ENCODE data around the gene TANGO2.

The TANGO2 gene

GRCh38 chr22:20015971-20016733, 4.8 kb upstream of the TANGO2 start:
- H3K23ac ChIP-seq (ENCODE audit: low read length in 2 of 2) = peak overlapping the region in 1 of 2 experiments; percentile 76
- peak overlapping the region; percentile 63 for H2AFZ ChIP-seq (ENCODE audit: low read depth, low read length)
- no peaks in the 10 kb centered on the region for H3K9me3 ChIP-seq (ENCODE audit: control insufficient read depth, low read length)
- peaks cover 27 to 36% of the 10 kb centered on the region in 2 experiments for H3K27me3 ChIP-seq (ENCODE audit: control insufficient read depth in 1 of 2, insufficient read depth in 1 of 2, low read length in 2 of 2)
- H3K4me3 ChIP-seq (ENCODE audit: insufficient read depth in 1 of 2, low read depth in 1 of 2, low read length in 2 of 2) = peak overlapping the region; percentile 70 to 81
- no peaks in the 10 kb centered on the region for H3K36me3 ChIP-seq (ENCODE audit: control insufficient read depth in 1 of 2, insufficient read depth in 2 of 2, low read depth in 1 of 2, low read length in 2 of 2)
- H4K91ac ChIP-seq (ENCODE audit: low read length) = no peak overlapping the region
- peak overlapping the region in 1 of 2 experiments; percentile 39 for H3K18ac ChIP-seq (ENCODE audit: low read depth in 1 of 2, low read length in 2 of 2)
- H2BK15ac ChIP-seq (ENCODE audit: low read depth, poor library complexity, severe bottlenecking) = no peak overlapping the region
- H2BK12ac ChIP-seq (ENCODE audit: low read length in 2 of 2) = no peak overlapping the region
- 2% methylated on average over 71 of the region's 101 CpGs for WGBS
- no peak overlapping the region for H4K8ac ChIP-seq (ENCODE audit: low read length)
- H2AK5ac ChIP-seq (ENCODE audit: low read length, severe bottlenecking) = no peak overlapping the region
- peaks cover 4% of the 10 kb centered on the region for H3K79me1 ChIP-seq (replicated peaks; ENCODE audit: low read length, poor library complexity, severe bottlenecking)
- no peak overlapping the region for H2BK120ac ChIP-seq (ENCODE audit: low read depth, low read length)
- peak; percentile 37 for DNase-seq
- no peak overlapping the region for H3K9ac ChIP-seq (ENCODE audit: low read length)
- no peak overlapping the region for H3K4ac ChIP-seq (ENCODE audit: low read depth in 1 of 2, low read length in 2 of 2)
- H3K27ac ChIP-seq (ENCODE audit: low read length, poor library complexity, severe bottlenecking) = no peak overlapping the region
- no peak overlapping the region for H2BK5ac ChIP-seq (ENCODE audit: low read depth, low read length, poor library complexity, severe bottlenecking)
- peaks cover 28% of the 10 kb centered on the region for H3K4me1 ChIP-seq (ENCODE audit: control insufficient read depth, insufficient read depth, low read depth, low read length)
- peak overlapping the region; percentile 95 for H3K4me2 ChIP-seq (ENCODE audit: low read length, poor library complexity, severe bottlenecking)
- no peak overlapping the region for H3K14ac ChIP-seq (ENCODE audit: low read length in 2 of 2)

GRCh38 chr22:20016734-20017621, 3.9 kb upstream of the TANGO2 start, which contains the start of gene ARVCF:
TSS of gene ARVCF (minus strand) at chr22:20016823. CDS start at chr22:19990794, 26,029 bp downstream.
- Histone ChIP-seq H2BK120ac (ENCODE audit: low read depth, low read length) (no peak within 1 kb of the TSS), H3K36me3 (ENCODE audit: control insufficient read depth in 1 of 2, insufficient read depth in 2 of 2, low read depth in 1 of 2, low read length in 2 of 2) (no peaks in the 10 kb centered on the region), H3K27me3 (ENCODE audit: control insufficient read depth in 1 of 2, insufficient read depth in 1 of 2, low read length in 2 of 2) (peaks cover 27 to 36% of the 10 kb centered on the region in 2 experiments), H3K23ac (ENCODE audit: low read length in 2 of 2) (peak within 1 kb of the TSS in 1 of 2 experiments; percentile 76), H3K14ac (ENCODE audit: low read length in 2 of 2) (no peak within 1 kb of the TSS), H3K4ac (ENCODE audit: low read depth in 1 of 2, low read length in 2 of 2) (no peak within 1 kb of the TSS), H3K4me3 (ENCODE audit: insufficient read depth in 1 of 2, low read depth in 1 of 2, low read length in 2 of 2) (peak within 1 kb of the TSS; percentile 70 to 81), H3K4me1 (ENCODE audit: control insufficient read depth, insufficient read depth, low read depth, low read length) (peaks cover 35% of the 10 kb centered on the region), H3K9me3 (ENCODE audit: control insufficient read depth, low read length) (no peaks in the 10 kb centered on the region), H4K8ac (ENCODE audit: low read length) (no peak within 1 kb of the TSS), H3K27ac (ENCODE audit: low read length, poor library complexity, severe bottlenecking) (no peak within 1 kb of the TSS), H2BK5ac (ENCODE audit: low read depth, low read length, poor library complexity, severe bottlenecking) (no peak within 1 kb of the TSS), H2AK5ac (ENCODE audit: low read length, severe bottlenecking) (no peak within 1 kb of the TSS), H2BK15ac (ENCODE audit: low read depth, poor library complexity, severe bottlenecking) (no peak within 1 kb of the TSS), H3K4me2 (ENCODE audit: low read length, poor library complexity, severe bottlenecking) (peak within 1 kb of the TSS; percentile 95), H3K18ac (ENCODE audit: low read depth in 1 of 2, low read length in 2 of 2) (peak within 1 kb of the TSS in 1 of 2 experiments; percentile 39), H2AFZ (ENCODE audit: low read depth, low read length) (peak within 1 kb of the TSS; percentile 80), H4K91ac (ENCODE audit: low read length) (no peak within 1 kb of the TSS), H3K79me1 (replicated peaks; ENCODE audit: low read length, poor library complexity, severe bottlenecking) (peaks cover 5% of the 10 kb centered on the region), H3K9ac (ENCODE audit: low read length) (no peak within 1 kb of the TSS), H2BK12ac (ENCODE audit: low read length in 2 of 2) (no peak within 1 kb of the TSS)
- WGBS = 2% methylated on average over 64 of the region's 79 CpGs
- peak; percentile 89 for DNase-seq

- Histone ChIP-seq H3K4me3 (ENCODE audit: insufficient read depth in 1 of 2, low read depth in 1 of 2, low read length in 2 of 2) (no peak overlapping the region), H2BK15ac (ENCODE audit: low read depth, poor library complexity, severe bottlenecking) (no peak overlapping the region), H3K79me1 (replicated peaks; ENCODE audit: low read length, poor library complexity, severe bottlenecking) (peaks cover 7% of the 10 kb centered on the region), H3K9ac (ENCODE audit: low read length) (no peak overlapping the region), H2BK120ac (ENCODE audit: low read depth, low read length) (no peak overlapping the region), H3K27ac (ENCODE audit: low read length, poor library complexity, severe bottlenecking) (no peak overlapping the region), H3K14ac (ENCODE audit: low read length in 2 of 2) (no peak overlapping the region), H3K23ac (ENCODE audit: low read length in 2 of 2) (no peak overlapping the region), H3K9me3 (ENCODE audit: control insufficient read depth, low read length) (no peaks in the 10 kb centered on the region), H2AK5ac (ENCODE audit: low read length, severe bottlenecking) (no peak overlapping the region), H3K18ac (ENCODE audit: low read depth in 1 of 2, low read length in 2 of 2) (no peak overlapping the region), H3K4me1 (ENCODE audit: control insufficient read depth, insufficient read depth, low read depth, low read length) (peaks cover 42% of the 10 kb centered on the region), H2BK5ac (ENCODE audit: low read depth, low read length, poor library complexity, severe bottlenecking) (no peak overlapping the region), H3K36me3 (ENCODE audit: control insufficient read depth in 1 of 2, insufficient read depth in 2 of 2, low read depth in 1 of 2, low read length in 2 of 2) (peaks cover 0 to 3% of the 10 kb centered on the region in 2 experiments), H2AFZ (ENCODE audit: low read depth, low read length) (no peak overlapping the region), H4K91ac (ENCODE audit: low read length) (no peak overlapping the region), H3K4ac (ENCODE audit: low read depth in 1 of 2, low read length in 2 of 2) (no peak overlapping the region), H3K27me3 (ENCODE audit: control insufficient read depth in 1 of 2, insufficient read depth in 1 of 2, low read length in 2 of 2) (peaks cover 27 to 36% of the 10 kb centered on the region in 2 experiments), H2BK12ac (ENCODE audit: low read length in 2 of 2) (no peak overlapping the region), H3K4me2 (ENCODE audit: low read length, poor library complexity, severe bottlenecking) (no peak overlapping the region), H4K8ac (ENCODE audit: low read length) (no peak overlapping the region)
- DNase-seq = no peak
- 62% methylated on average over 7 of the region's 9 CpGs for WGBS
Observed at GRCh38 chr22:20017622-20017958, 3.3 kb upstream of the TANGO2 start.

GRCh38 chr22:20018001-20018400, 2.9 kb upstream of the TANGO2 start:
- no peak overlapping the region for H3K4me3 ChIP-seq (ENCODE audit: insufficient read depth in 1 of 2, low read depth in 1 of 2, low read length in 2 of 2)
- no peak overlapping the region for H3K18ac ChIP-seq (ENCODE audit: low read depth in 1 of 2, low read length in 2 of 2)
- H2BK5ac ChIP-seq (ENCODE audit: low read depth, low read length, poor library complexity, severe bottlenecking) = no peak overlapping the region
- H3K79me1 ChIP-seq (replicated peaks; ENCODE audit: low read length, poor library complexity, severe bottlenecking) = peaks cover 10% of the 10 kb centered on the region
- no peak overlapping the region for H2BK15ac ChIP-seq (ENCODE audit: low read depth, poor library complexity, severe bottlenecking)
- H4K91ac ChIP-seq (ENCODE audit: low read length) = no peak overlapping the region
- no peak overlapping the region for H3K4ac ChIP-seq (ENCODE audit: low read depth in 1 of 2, low read length in 2 of 2)
- no peaks in the 10 kb centered on the region for H3K9me3 ChIP-seq (ENCODE audit: control insufficient read depth, low read length)
- peaks cover 40% of the 10 kb centered on the region for H3K4me1 ChIP-seq (ENCODE audit: control insufficient read depth, insufficient read depth, low read depth, low read length)
- no peak overlapping the region for H3K23ac ChIP-seq (ENCODE audit: low read length in 2 of 2)
- H2AK5ac ChIP-seq (ENCODE audit: low read length, severe bottlenecking) = no peak overlapping the region
- H3K14ac ChIP-seq (ENCODE audit: low read length in 2 of 2) = no peak overlapping the region
- DNase-seq = no peak
- H3K9ac ChIP-seq (ENCODE audit: low read length) = no peak overlapping the region
- no peak overlapping the region for H2AFZ ChIP-seq (ENCODE audit: low read depth, low read length)
- peaks cover 27 to 36% of the 10 kb centered on the region in 2 experiments for H3K27me3 ChIP-seq (ENCODE audit: control insufficient read depth in 1 of 2, insufficient read depth in 1 of 2, low read length in 2 of 2)
- H3K4me2 ChIP-seq (ENCODE audit: low read length, poor library complexity, severe bottlenecking) = no peak overlapping the region
- no peak overlapping the region for H2BK12ac ChIP-seq (ENCODE audit: low read length in 2 of 2)
- no peak overlapping the region for H4K8ac ChIP-seq (ENCODE audit: low read length)
- WGBS = 82% methylated on average over 5 of the region's 5 CpGs
- no peak overlapping the region for H3K27ac ChIP-seq (ENCODE audit: low read length, poor library complexity, severe bottlenecking)
- peaks cover 0 to 5% of the 10 kb centered on the region in 2 experiments for H3K36me3 ChIP-seq (ENCODE audit: control insufficient read depth in 1 of 2, insufficient read depth in 2 of 2, low read depth in 1 of 2, low read length in 2 of 2)
- H2BK120ac ChIP-seq (ENCODE audit: low read depth, low read length) = no peak overlapping the region

Data from mesenchymal stem cell (in vitro differentiated cells and primary cell).